GM12892 (cell line): ENCODE data around the gene CLASRP.

Experiments used
- POLR2A ChIP-seq: IDR thresholded peaks from 2 replicates; pipeline ENCODE4 v1.6.1; 2011; ENCODE audit warnings: low read depth, low read length, control low read depth
- POLR2AphosphoS5 ChIP-seq: IDR thresholded peaks from 2 replicates; pipeline ENCODE4 v1.6.1; 2011; ENCODE audit warnings: low read depth, low read length, control low read depth

DNA sequence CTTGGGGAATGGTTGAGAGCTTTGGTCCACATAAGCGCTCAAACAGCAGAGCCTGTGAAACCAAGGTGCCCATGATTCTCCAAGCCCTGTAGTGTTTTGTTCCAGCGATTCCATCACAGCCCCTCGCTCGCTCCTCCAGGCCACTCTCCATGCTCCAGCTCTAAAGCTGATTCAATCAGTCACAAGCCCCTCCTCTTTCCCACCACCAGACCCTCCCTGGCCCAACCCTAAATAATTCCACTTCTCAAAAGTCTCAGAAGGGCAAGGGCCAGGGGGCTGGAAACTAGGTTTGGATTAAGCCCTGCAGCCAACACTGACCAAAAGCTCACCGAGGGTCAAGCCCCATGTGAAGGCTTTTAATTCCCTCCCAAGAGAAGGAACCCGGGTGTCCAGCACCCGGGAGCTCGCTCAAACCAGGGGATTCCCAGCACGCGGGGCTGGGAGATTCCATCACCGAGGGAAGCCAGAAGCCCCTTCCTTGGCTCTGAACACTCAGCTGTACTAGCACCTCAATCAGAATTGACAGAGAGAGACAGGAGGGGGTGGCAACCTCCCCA lies 36.0 kb downstream of the CLASRP start:
- TF ChIP-seq POLR2AphosphoS5 (no peak), POLR2A (no peak)
